Right atrium auricular region (tissue), 2 donors: ENCODE data around the gene WDR88. TPM values are rescaled to one million over a fixed set of nuclear protein-coding genes. Genes with fewer than 3 reads are reported as not detected.

Experiments
- DNase-seq: peaks from one replicate; pipeline ENCODE4 v3.0.0-alpha.2; 2019; ENCODE audit warnings: low spot score
- H3K27ac ChIP-seq, 2 donors: fragments of 200-600 bp; sonication (generic); 1 replicate in 1 of 2; 2 replicates in 1 of 2; pipeline ENCODE4 v1.5.1; 2016 to 2019
- H3K27me3 ChIP-seq, 2 donors: fragments of 200-600 bp; sonication (generic); one replicate each; pipeline versions ENCODE4 v1.5.1 to v1.6.0; 2017 to 2019
- H3K36me3 ChIP-seq: fragments of 200-600 bp; sonication (generic); one replicate; pipeline ENCODE4 v1.5.1; 2016
- H3K4me1 ChIP-seq, 2 donors: fragments of 200-600 bp; sonication (generic); one replicate each; pipeline versions ENCODE4 v1.5.1 to v1.6.0; 2017 to 2019
- H3K4me3 ChIP-seq, 2 donors: fragments of 200-600 bp; sonication (generic); 1 replicate in 1 of 2; 2 replicates in 1 of 2; pipeline ENCODE4 v1.5.1; 2017 to 2019; ENCODE audit warnings: mild to moderate bottlenecking in 1 of 2, moderate library complexity in 1 of 2
- H3K9me3 ChIP-seq, 2 donors: fragments of 200-600 bp; sonication (generic); one replicate each; pipeline ENCODE4 v1.5.1; 2019
- CTCF ChIP-seq, 2 donors: fragments of 200-600 bp; sonication (generic); IDR thresholded peaks; one replicate each; pipeline ENCODE4 v1.5.1; 2019; ENCODE audit warnings: antibody characterized with exemption in 2 of 2
- total RNA-seq, 2 donors: library from RNA; depleted of rRNA; stranded (reverse); fragments of >200 nt; gene quantifications; one replicate each; pipeline ENCODE4 v1.1.0, GENCODE V29; 2016

WDR88 gene, protein sequence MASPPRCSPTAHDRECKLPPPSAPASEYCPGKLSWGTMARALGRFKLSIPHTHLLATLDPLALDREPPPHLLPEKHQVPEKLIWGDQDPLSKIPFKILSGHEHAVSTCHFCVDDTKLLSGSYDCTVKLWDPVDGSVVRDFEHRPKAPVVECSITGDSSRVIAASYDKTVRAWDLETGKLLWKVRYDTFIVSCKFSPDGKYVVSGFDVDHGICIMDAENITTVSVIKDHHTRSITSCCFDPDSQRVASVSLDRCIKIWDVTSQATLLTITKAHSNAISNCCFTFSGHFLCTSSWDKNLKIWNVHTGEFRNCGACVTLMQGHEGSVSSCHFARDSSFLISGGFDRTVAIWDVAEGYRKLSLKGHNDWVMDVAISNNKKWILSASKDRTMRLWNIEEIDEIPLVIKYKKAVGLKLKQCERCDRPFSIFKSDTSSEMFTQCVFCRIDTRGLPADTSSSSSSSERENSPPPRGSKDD
- not detected for total RNA-seq

GRCh38 chr19:33132021-33132420 lies at the start of gene WDR88:
Gene WDR88, plus strand, starts transcription at chr19:33132114. Its CDS starts 56 bp downstream, at chr19:33132170.
- Histone ChIP-seq H3K4me3 (no peak within 1 kb of the TSS), H3K4me1 (peaks cover 0 to 5% of the 10 kb centered on the region in 2 donors), H3K27me3 (peaks cover 0 to 3% of the 10 kb centered on the region in 2 donors), H3K27ac (no peak within 1 kb of the TSS), H3K36me3 (peaks cover 36% of the 10 kb centered on the region), H3K9me3 (no peaks in the 10 kb centered on the region)
- no peak for DNase-seq
- no peak for TF ChIP-seq CTCF (IDR thresholded peaks at IDR 0.05)

GRCh38 chr19:33085570-33086128 lies 46.3 kb upstream of the WDR88 start:
- peaks cover 0 to 16% of the 10 kb centered on the region in 2 donors for H3K4me1 ChIP-seq
- H3K27me3 ChIP-seq, result no peaks in the 10 kb centered on the region
- no peak for TF ChIP-seq CTCF (IDR thresholded peaks at IDR 0.05)
- DNase-seq, result no peak
- H3K36me3 ChIP-seq, result peaks cover 24% of the 10 kb centered on the region
- no peaks in the 10 kb centered on the region for H3K9me3 ChIP-seq
- no peak overlapping the region for H3K4me3 ChIP-seq
- no peak overlapping the region for H3K27ac ChIP-seq

DNA sequence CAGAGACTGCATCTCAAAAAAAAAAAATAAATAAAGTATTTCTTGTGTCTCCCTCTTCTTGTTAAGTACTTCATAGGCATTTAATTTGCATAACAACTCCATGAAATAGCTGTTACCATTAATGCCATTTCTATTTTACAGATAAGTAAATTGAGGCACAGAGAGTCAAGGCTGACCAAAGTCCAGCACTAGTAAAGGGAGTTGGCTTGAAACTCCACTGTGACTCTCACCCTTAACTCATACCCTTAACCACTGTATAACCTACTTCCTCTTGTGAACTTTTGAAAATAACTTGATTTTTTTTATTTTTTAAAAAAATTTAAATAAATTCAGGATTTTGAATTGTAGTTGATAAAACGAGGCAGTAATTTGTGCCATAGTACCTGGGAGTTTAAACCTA lies 45.0 kb upstream of the WDR88 start:
- no peaks in the 10 kb centered on the region for H3K27me3 ChIP-seq
- H3K27ac ChIP-seq, result no peak overlapping the region
- no peaks in the 10 kb centered on the region for H3K9me3 ChIP-seq
- H3K4me1 ChIP-seq, result peaks cover 0 to 8% of the 10 kb centered on the region in 2 donors
- H3K36me3 ChIP-seq, result peaks cover 34% of the 10 kb centered on the region
- no peak for TF ChIP-seq CTCF (IDR thresholded peaks at IDR 0.05)
- no peak overlapping the region for H3K4me3 ChIP-seq
- DNase-seq, result no peak

GRCh38 chr19:33089010-33089409 lies 42.9 kb upstream of the WDR88 start:
- TF ChIP-seq CTCF (IDR thresholded peaks at IDR 0.05), result no peak
- Histone ChIP-seq H3K4me3 (no peak overlapping the region), H3K27me3 (no peaks in the 10 kb centered on the region), H3K27ac (no peak overlapping the region), H3K36me3 (peaks cover 51% of the 10 kb centered on the region), H3K4me1 (no peaks in the 10 kb centered on the region), H3K9me3 (no peaks in the 10 kb centered on the region)
- DNase-seq, result no peak

- H3K36me3 ChIP-seq, result peaks cover 61% of the 10 kb centered on the region
- no peak overlapping the region for H3K27ac ChIP-seq
- DNase-seq, result no peak
- TF ChIP-seq CTCF (IDR thresholded peaks at IDR 0.05), result no peak
- no peaks in the 10 kb centered on the region for H3K9me3 ChIP-seq
- no peaks in the 10 kb centered on the region for H3K4me1 ChIP-seq
- no peak overlapping the region for H3K4me3 ChIP-seq
- H3K27me3 ChIP-seq, result no peaks in the 10 kb centered on the region
These were observed 41.7 kb upstream of the WDR88 start for GRCh38 chr19:33090179-33090578.
